ENCODE results near the gene CCNB2. TPM values are rescaled to one million over a fixed set of nuclear protein-coding genes. Genes with fewer than 3 reads are reported as not detected.

Gene CCNB2
- total RNA-seq, 6 experiments from 2014 or later: 0.13 to 2.5 (median 1.6) TPM

DNA sequence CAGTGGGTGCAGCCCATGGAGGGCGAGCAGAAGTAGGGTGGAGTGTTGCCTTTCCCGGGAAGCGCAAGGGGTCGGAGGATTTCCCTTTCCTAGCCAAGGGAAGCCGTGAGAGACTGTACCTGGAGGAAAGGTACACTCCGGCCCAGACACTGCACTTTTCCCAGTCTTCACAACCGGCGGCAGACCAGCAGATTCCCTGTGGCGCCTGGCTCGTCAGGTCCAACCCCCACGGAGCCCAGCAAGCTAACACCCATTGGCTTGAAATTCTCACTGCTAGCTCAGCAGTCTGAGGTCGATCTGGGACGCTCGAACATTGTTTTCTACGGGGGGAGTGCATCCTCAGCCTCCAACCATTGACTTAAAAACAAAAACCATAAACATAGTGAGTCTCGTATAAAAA lies 26.5 kb downstream of the CCNB2 start:
- H3K27ac ChIP-seq: no peak overlapping the region
- ATAC-seq: no peak
- no peak for DNase-seq
- H3K36me3 ChIP-seq: peaks cover 0 to 14% (median 5%) of the 10 kb centered on the region in 4 donors
- no peaks in the 10 kb centered on the region for H3K4me1 ChIP-seq
- TF ChIP-seq, protein P1, sequence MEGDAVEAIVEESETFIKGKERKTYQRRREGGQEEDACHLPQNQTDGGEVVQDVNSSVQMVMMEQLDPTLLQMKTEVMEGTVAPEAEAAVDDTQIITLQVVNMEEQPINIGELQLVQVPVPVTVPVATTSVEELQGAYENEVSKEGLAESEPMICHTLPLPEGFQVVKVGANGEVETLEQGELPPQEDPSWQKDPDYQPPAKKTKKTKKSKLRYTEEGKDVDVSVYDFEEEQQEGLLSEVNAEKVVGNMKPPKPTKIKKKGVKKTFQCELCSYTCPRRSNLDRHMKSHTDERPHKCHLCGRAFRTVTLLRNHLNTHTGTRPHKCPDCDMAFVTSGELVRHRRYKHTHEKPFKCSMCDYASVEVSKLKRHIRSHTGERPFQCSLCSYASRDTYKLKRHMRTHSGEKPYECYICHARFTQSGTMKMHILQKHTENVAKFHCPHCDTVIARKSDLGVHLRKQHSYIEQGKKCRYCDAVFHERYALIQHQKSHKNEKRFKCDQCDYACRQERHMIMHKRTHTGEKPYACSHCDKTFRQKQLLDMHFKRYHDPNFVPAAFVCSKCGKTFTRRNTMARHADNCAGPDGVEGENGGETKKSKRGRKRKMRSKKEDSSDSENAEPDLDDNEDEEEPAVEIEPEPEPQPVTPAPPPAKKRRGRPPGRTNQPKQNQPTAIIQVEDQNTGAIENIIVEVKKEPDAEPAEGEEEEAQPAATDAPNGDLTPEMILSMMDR (IDR thresholded peaks at IDR 0.05): no peak
- TF ChIP-seq POLR2A (IDR thresholded peaks at IDR 0.05): no peak
- WGBS (ENCODE audit: insufficient coverage, low coverage, low lambda C conversion rate, missing lambda C conversion rate): 98% methylated on average over 6 of the region's 16 CpGs
- no peak overlapping the region for H3K4me3 ChIP-seq
- H3K9me3 ChIP-seq: peaks cover 0 to 12% (median 0%) of the 10 kb centered on the region in 4 donors
- intact Hi-C loops (cut with DNase I): no loop called here
- H3K27me3 ChIP-seq: no peaks in the 10 kb centered on the region

DNA sequence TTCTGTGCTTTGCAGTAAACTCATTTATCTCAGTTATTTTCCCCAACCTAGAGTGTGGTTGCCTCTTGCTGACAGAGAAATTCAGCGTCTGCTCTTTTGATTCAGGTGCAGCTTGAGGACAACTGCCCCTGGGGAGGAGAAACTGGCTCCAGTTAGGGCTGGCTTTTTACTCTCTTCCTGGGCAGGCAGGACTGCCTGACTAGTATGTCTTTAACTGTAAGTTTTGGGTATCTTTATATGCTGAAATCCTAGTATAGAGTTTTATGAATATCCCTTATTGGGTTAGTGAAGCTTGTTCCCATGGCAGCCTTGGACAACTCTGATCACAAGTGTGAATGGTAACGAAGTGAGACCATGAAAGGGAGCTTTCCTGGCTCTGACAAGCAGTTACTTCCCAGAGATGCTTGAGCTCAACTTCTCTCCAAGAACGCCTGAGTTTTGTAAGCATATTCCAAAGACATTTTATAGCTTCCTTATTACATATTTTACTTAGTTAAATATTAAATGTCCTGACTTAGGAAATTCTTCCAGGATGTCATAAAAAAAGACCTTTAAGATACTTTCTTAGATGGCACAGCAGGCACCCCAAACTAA lies 27.1 kb downstream of the CCNB2 start:
- H3K4me3 ChIP-seq: no peak overlapping the region
- ATAC-seq (no peak), DNase-seq (no peak)
- no peaks in the 10 kb centered on the region for H3K27me3 ChIP-seq
- H3K9me3 ChIP-seq: peaks cover 0 to 12% (median 0%) of the 10 kb centered on the region in 4 donors
- no peaks in the 10 kb centered on the region for H3K4me1 ChIP-seq
- WGBS (ENCODE audit: insufficient coverage, low coverage, low lambda C conversion rate, missing lambda C conversion rate): 100% methylated on average over 3 of the region's 3 CpGs
- peaks cover 4 to 20% (median 6%) of the 10 kb centered on the region in 4 donors for H3K36me3 ChIP-seq
- H3K27ac ChIP-seq: no peak overlapping the region
- TF ChIP-seq, protein P1 (IDR thresholded peaks at IDR 0.05): no peak
- TF ChIP-seq POLR2A (IDR thresholded peaks at IDR 0.05): no peak
- intact Hi-C loops (cut with DNase I): no loop called here

- Histone ChIP-seq H3K4me1 (no peaks in the 10 kb centered on the region), H3K27me3 (no peaks in the 10 kb centered on the region), H3K27ac (no peak overlapping the region), H3K9me3 (peaks cover 0 to 8% (median 0%) of the 10 kb centered on the region in 4 donors), H3K4me3 (no peak overlapping the region), H3K36me3 (peaks cover 6 to 25% (median 8%) of the 10 kb centered on the region in 4 donors)
- intact Hi-C loops (cut with DNase I): no loop called here
- ATAC-seq: no peak
- 95% methylated on average over 4 of the region's 6 CpGs for WGBS (ENCODE audit: insufficient coverage, low coverage, low lambda C conversion rate, missing lambda C conversion rate)
- TF ChIP-seq, protein P1 (IDR thresholded peaks at IDR 0.05): no peak
- TF ChIP-seq POLR2A (IDR thresholded peaks at IDR 0.05): no peak
- DNase-seq: no peak
Observed at GRCh38 chr15:59133929-59134427, 29.0 kb downstream of the CCNB2 start.

- DNase-seq (no peak), ATAC-seq (no peak)
- TF ChIP-seq, protein P1 (IDR thresholded peaks at IDR 0.05): no peak
- TF ChIP-seq POLR2A (IDR thresholded peaks at IDR 0.05): no peak
- H3K36me3 ChIP-seq: peaks cover 6 to 25% (median 8%) of the 10 kb centered on the region in 4 donors
- H3K27ac ChIP-seq: no peak overlapping the region
- WGBS (ENCODE audit: insufficient coverage, low coverage, low lambda C conversion rate, missing lambda C conversion rate): 74% methylated on average over 2 of the region's 2 CpGs
- intact Hi-C loops (cut with DNase I): no loop called here
- no peak overlapping the region for H3K4me3 ChIP-seq
- no peaks in the 10 kb centered on the region for H3K4me1 ChIP-seq
- H3K9me3 ChIP-seq: no peaks in the 10 kb centered on the region
- H3K27me3 ChIP-seq: no peaks in the 10 kb centered on the region
Observed at GRCh38 chr15:59137566-59137965, 32.6 kb downstream of the CCNB2 start.

All from right lobe of liver (tissue), 6 donors.